WERI-Rb-1 (cell line): ENCODE results near the gene GALNT17.

Source experiments
- DNase-seq: peaks from one replicate; pipeline ENCODE4 v3.0.0-alpha.2; 2020
- H3K27ac ChIP-seq: fragments of 250-450 bp; sonication (Bioruptor Pico); 2 replicates; pipeline ENCODE4 v1.5.1; 2020; ENCODE audit warnings: mild to moderate bottlenecking, moderate library complexity
- H3K27me3 ChIP-seq: fragments of 250-450 bp; sonication (Bioruptor Pico); 2 replicates; pipeline ENCODE4 v1.5.1; 2021; ENCODE audit warnings: mild to moderate bottlenecking, low read depth, moderate library complexity; ENCODE audit not compliant: insufficient read depth, severe bottlenecking
- H3K36me3 ChIP-seq: fragments of 250-450 bp; sonication (Bioruptor Pico); 2 replicates; pipeline ENCODE4 v1.5.1; 2020; ENCODE audit warnings: mild to moderate bottlenecking, moderate library complexity
- H3K4me3 ChIP-seq: 2 replicates; pipeline ENCODE4 v1.5.1; 2011; ENCODE audit warnings: low read depth, mild to moderate bottlenecking, control low read depth, low read length
- H3K9me3 ChIP-seq: fragments of 250-450 bp; sonication (Bioruptor Pico); 2 replicates; pipeline ENCODE4 v1.5.1; 2021; ENCODE audit warnings: mild to moderate bottlenecking, moderate library complexity; ENCODE audit not compliant: severe bottlenecking
- CTCF ChIP-seq: IDR thresholded peaks from 2 replicates; pipeline ENCODE4 v1.5.1; 2011; ENCODE audit warnings: low read depth, mild to moderate bottlenecking, control low read depth, inconsistent platforms, low read length

Gene GALNT17

DNA sequence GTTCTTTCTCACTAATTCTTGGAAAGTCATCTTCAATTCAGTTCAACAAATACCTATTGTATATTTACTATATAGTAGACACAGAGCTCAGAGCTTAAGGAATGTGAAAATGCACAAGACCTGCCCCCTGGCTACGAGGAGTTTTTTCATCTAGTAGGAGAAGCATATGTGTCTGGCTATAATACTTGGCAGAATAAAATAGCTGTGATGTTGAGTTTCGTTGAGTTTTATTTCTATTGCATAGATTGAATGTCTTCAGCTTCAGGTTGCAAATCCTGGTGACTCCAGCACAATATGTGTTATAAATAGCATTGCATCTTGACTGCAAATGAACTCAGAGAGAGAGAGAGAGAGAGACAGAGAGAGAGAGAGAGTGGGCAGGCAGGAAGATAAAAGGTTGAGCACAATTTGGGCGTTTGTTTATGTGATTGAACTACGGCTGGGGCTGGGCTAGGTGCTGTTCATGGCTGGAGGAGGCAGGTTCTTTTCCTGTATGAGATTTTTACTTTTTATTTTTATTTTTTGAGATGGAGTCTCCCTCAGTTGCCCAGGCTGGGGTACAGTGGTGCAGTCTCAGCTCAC is 229.6 kb downstream of the GALNT17 start:
- DNase-seq: no peak
- Histone ChIP-seq H3K36me3 (no peaks in the 10 kb centered on the region), H3K9me3 (peaks cover 10% of the 10 kb centered on the region), H3K27me3 (peaks cover 4% of the 10 kb centered on the region), H3K27ac (no peak overlapping the region), H3K4me3 (no peak overlapping the region)
- no peak for TF ChIP-seq CTCF

- no peak overlapping the region for H3K4me3 ChIP-seq
- H3K36me3 ChIP-seq: no peaks in the 10 kb centered on the region
- no peak overlapping the region for H3K27ac ChIP-seq
- H3K27me3 ChIP-seq: peaks cover 4% of the 10 kb centered on the region
- DNase-seq: no peak
- no peak for TF ChIP-seq CTCF
- peaks cover 6% of the 10 kb centered on the region for H3K9me3 ChIP-seq
Observed at GRCh38 chr7:71362240-71362639, 230.3 kb downstream of the GALNT17 start.

GRCh38 chr7:71363223-71363622 is 231.3 kb downstream of the GALNT17 start:
- TF ChIP-seq CTCF: no peak
- H3K27me3 ChIP-seq: peaks cover 4% of the 10 kb centered on the region

DNA sequence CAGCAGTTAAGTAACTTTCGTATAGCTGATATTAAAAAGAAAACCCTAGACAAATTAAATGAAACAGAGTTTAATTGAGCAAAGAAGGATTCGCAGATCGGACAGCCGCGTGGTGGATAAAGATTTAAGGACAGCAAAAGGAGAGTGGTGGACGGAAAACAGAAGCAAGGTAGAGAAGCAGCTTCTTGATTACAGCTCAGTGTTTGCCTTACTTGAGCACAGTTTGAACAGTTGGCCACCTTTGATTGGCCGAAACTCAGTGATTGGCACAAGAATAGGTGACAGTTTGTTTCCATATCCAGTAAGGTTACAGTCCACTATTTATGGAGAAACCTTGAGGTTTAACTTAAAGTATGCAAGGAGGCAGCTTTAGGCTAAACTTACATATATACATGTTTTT is 231.7 kb downstream of the GALNT17 start:
- H3K27me3 ChIP-seq: peaks cover 4% of the 10 kb centered on the region
- no peak overlapping the region for H3K27ac ChIP-seq
- no peaks in the 10 kb centered on the region for H3K9me3 ChIP-seq
- no peak for TF ChIP-seq CTCF
- H3K4me3 ChIP-seq: no peak overlapping the region
- DNase-seq: no peak
- H3K36me3 ChIP-seq: no peaks in the 10 kb centered on the region

More at GRCh38 chr7:71363223-71363622, 231.3 kb downstream of the GALNT17 start:
- H3K9me3 ChIP-seq: peaks cover 2% of the 10 kb centered on the region
- H3K4me3 ChIP-seq: no peak overlapping the region
- no peaks in the 10 kb centered on the region for H3K36me3 ChIP-seq
- H3K27ac ChIP-seq: no peak overlapping the region
- DNase-seq: no peak

DNA sequence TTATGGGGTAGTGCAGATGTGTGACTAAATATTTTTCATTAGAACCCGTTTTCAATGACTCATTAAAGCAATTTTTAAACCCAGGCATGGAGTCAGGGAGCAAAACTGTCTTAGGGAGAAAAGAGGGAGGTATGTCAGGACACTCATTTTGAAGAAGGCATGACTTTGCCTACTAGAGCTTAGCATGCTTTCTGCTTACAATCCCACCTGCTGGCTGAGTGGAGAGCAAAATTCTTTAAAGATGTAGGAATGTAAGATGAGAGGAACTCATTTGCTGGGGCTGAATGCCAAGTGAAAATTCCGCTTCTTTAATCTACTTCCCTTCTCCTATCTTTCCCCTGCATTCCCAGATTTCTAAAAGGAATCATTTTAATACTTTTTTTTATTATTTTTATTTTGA is 232.6 kb downstream of the GALNT17 start:
- Histone ChIP-seq H3K4me3 (no peak overlapping the region), H3K9me3 (no peaks in the 10 kb centered on the region), H3K36me3 (no peaks in the 10 kb centered on the region), H3K27me3 (peaks cover 4% of the 10 kb centered on the region), H3K27ac (no peak overlapping the region)
- no peak for DNase-seq
- no peak for TF ChIP-seq CTCF

GRCh38 chr7:71372991-71373390 is 241.0 kb downstream of the GALNT17 start:
- no peak for DNase-seq
- H3K36me3 ChIP-seq: no peaks in the 10 kb centered on the region
- peaks cover 6% of the 10 kb centered on the region for H3K9me3 ChIP-seq
- no peaks in the 10 kb centered on the region for H3K27me3 ChIP-seq
- no peak overlapping the region for H3K27ac ChIP-seq
- TF ChIP-seq CTCF: no peak
- H3K4me3 ChIP-seq: no peak overlapping the region
